ENCODE data around the gene TOLLIP.
"Not testable (repeated sequence)": the region's sequence is repeated elsewhere in the genome, so short reads cannot be mapped to it uniquely, and the experiment has no call there.

Gene TOLLIP

GRCh38 chr11:1309498-1310317 is at the start of gene TOLLIP:
TOLLIP (minus strand) TSS chr11:1309632; CDS start chr11:1309498, 134 bp downstream.
- no peak for FAIRE-seq

DNA sequence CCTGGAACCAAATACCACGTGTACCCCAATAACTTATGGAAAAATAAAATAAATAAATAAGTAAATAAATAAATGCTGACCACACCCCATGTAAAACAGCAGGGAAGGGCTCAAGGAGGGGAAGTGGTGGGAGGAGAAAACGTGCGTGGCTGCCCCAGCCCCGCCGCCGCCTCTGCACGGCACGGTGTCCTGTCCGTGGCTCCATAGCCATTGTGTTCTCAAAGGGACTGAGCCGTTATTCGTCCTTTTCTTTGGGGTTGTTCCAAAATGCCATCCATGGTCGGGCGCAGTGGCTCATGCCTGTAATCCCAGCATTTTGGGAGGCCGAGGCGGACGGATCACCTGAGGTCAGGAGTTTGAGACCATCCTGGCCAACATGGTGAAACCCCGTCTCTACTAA is 49.5 kb upstream of the TOLLIP start:
- not testable (repeated sequence) for FAIRE-seq

- no peak for FAIRE-seq
Observed at GRCh38 chr11:1358286-1358685, 48.9 kb upstream of the TOLLIP start.

- no peak for FAIRE-seq
Observed at GRCh38 chr11:1356478-1356960, 47.1 kb upstream of the TOLLIP start.

- no peak for FAIRE-seq
Observed at GRCh38 chr11:1356007-1356435, 46.6 kb upstream of the TOLLIP start.

- FAIRE-seq, result no peak
Observed at GRCh38 chr11:1354125-1354938, 44.9 kb upstream of the TOLLIP start.

GRCh38 chr11:1353383-1354124 is 44.1 kb upstream of the TOLLIP start:
- no peak for FAIRE-seq

DNA sequence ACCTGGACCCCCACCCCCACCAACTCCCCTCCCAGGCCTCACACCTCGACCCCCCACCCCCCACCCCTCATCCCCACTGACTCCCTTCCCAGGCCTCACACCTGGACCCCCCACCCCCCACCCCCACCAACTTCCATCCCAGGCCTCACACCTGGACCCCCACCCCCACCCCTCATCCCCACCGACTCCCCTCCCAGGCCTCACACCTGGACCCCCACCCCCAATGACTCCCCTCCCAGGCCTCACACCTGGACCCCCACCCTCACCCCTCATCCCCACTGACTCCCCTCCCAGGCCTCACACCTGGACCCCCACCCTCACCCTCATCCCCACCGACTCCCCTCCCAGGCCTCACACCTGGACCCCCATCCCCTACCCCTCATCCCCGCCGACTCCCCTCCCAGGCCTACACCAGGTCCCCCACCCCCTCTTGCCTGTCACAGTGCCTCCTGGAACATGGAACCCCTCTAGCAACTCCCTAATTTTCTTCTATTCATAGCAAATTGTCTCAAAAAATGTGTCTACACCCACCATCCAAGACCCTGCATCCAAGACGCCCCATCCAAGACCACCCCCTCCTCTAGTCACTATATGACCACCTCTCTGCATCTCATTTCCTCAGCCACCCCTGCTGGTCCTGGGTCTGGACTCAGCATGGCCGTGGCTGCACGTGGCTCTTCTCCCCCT is 43.4 kb upstream of the TOLLIP start:
- FAIRE-seq, result no peak

- FAIRE-seq, result no peak
Observed at GRCh38 chr11:1351278-1351937, 42.0 kb upstream of the TOLLIP start.

- FAIRE-seq, result no peak
Observed at GRCh38 chr11:1350086-1350725, 40.8 kb upstream of the TOLLIP start.

- no peak for FAIRE-seq
Observed at GRCh38 chr11:1349327-1350041, 40.1 kb upstream of the TOLLIP start.

DNA sequence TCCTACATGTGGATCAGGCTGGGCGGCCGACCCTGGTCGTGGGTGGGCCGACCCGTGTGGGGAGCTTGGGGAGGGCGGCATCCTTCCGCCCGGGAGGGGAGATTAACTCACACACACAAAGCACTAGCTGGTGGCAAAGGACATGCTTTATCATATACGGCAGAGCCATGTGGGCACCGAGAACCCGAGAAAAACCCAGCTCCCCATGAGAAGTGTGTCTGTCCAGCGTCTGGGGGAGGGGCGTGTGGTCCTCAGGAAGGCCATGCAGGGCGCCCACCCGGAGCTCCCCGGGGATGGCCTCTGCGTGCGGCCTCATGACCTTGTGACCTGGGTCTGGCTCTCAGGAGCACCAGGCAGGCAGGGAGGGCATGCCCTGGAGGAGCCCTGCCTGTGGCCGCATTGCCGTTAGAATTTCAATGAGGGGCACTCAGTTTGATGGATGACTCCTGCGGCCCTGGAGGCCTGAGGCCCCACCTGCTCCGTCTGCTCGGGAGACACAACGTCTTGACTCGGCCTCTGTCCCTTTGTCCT is 39.4 kb upstream of the TOLLIP start:
- FAIRE-seq, result no peak

DNA sequence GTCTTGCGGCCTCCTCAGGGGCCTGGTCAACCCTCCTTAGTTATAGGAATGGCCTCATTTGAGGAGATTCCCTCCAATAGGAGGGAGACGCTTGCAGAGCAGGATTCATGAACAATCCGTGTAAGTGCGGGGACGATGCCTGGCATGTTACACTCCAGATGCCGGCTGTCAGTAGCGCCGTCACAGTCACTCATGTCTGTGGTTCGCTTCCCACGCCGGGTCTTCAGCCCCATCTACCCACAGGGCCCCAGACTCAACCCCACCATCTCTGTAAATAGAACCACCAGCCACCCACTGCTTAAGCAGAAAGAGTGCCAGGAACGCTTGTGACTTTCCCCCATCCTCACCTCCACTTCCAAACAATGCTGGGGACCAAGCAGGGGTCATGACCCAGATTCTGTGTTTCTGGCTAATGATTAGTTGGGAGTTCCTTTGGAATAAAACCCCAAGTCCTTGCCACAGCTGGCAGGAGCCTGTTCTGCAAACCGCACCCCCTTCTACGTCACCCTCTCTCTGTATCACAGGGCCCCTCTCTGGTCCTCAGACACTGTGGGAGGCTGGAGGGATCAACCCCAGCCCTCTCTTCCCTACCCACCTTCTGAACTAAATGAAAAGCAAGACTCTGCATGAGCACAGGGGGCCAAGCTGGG is 38.8 kb upstream of the TOLLIP start:
- no peak for FAIRE-seq

GRCh38 chr11:1347411-1347999 is 38.1 kb upstream of the TOLLIP start:
- not testable (repeated sequence) for FAIRE-seq

- FAIRE-seq, result no peak
Observed at GRCh38 chr11:1346669-1347390, 37.4 kb upstream of the TOLLIP start.

- no peak for FAIRE-seq
Observed at GRCh38 chr11:1345737-1346513, 36.5 kb upstream of the TOLLIP start.

DNA sequence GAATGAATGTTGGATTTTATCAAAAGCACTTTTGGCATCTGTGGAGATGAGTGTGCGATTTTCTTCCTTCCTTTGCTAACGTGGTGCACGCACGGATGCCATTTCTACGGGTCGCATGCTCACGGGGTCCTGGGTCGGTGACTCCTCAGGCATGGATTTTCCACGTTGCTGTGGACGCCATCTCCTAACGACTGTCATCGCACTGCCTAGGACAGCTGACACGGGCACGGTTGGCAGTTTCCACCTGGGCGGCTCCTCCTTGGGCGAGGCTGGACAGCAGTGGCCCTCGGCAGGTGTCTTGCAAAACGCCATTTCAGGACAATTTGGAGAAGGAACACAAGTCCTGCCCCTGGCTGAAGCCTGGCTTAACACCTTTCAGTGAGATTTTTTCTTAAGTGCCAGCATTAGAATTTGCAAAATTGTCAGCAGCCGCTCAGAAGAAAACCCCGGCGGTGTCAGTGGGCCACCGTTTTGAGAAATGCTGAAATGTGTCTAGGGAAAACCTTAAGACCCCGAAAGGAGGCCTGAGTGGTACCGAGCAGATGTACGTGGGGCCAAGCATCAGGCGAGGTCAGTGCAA is 34.7 kb upstream of the TOLLIP start:
- no peak for FAIRE-seq

Data from colon (tissue), 2 donors.